ENCODE results near the gene SHB. TPM values are rescaled to one million over a fixed set of nuclear protein-coding genes. Genes with fewer than 3 reads are reported as not detected.

SHB gene
- total and polyA plus RNA-seq, 2 donors (not counting 1 experiment from before 2014, with no cell fraction given): 9.9 to 13.9 TPM

- Histone ChIP-seq H3K36me3 (ENCODE audit: control insufficient read depth, insufficient read depth, low read length) (no peaks in the 10 kb centered on the region), H3K27ac (ENCODE audit: insufficient read depth, low read length) (no peak overlapping the region), H2AFZ (ENCODE audit: low read length) (no peak overlapping the region), H3K4me3 (replicated peaks in 1 of 4; ENCODE audit: control extremely low read depth in 1 of 4, insufficient read depth in 1 of 4, low read depth in 3 of 4, low read length in 4 of 4) (no peak overlapping the region), H3K27me3 (ENCODE audit: control insufficient read depth, insufficient read depth, low read length) (no peaks in the 10 kb centered on the region), H3K4me1 (ENCODE audit: control insufficient read depth, extremely low read depth, insufficient read depth, low read length) (no peaks in the 10 kb centered on the region), H3K9ac (ENCODE audit: insufficient read depth, low read length) (no peak overlapping the region), H3K4me2 (ENCODE audit: extremely low read depth, insufficient read depth, low read length) (no peak overlapping the region), H4K20me1 (ENCODE audit: control insufficient read depth, extremely low read depth, insufficient read depth, low read length) (no peaks in the 10 kb centered on the region), H3K9me3 (ENCODE audit: control insufficient read depth, insufficient read depth, low read depth, low read length) (no peaks in the 10 kb centered on the region), H3K79me2 (ENCODE audit: control insufficient read depth, insufficient read depth, low read length) (no peaks in the 10 kb centered on the region)
- TF ChIP-seq EZH2 (IDR thresholded peaks at IDR 0.05; ENCODE audit: low read length, missing control alignments) (no peak), CTCF (conservative IDR thresholded peaks at IDR 0.05 in 1 of 2, IDR thresholded peaks at IDR 0.05 in 1 of 2; ENCODE audit: low read depth in 1 of 2, low read length in 2 of 2) (no peak)
- no peak for DNase-seq (ENCODE audit: low read depth in 2 of 2)
Measured at GRCh38 chr9:38101423-38101822, 32.4 kb upstream of the SHB start.

GRCh38 chr9:38096238-38096805, 27.3 kb upstream of the SHB start:
- TF ChIP-seq EZH2 (IDR thresholded peaks at IDR 0.05; ENCODE audit: low read length, missing control alignments) (no peak), CTCF (conservative IDR thresholded peaks at IDR 0.05 in 1 of 2, IDR thresholded peaks at IDR 0.05 in 1 of 2; ENCODE audit: low read depth in 1 of 2, low read length in 2 of 2) (no peak)
- no peaks in the 10 kb centered on the region for H3K9me3 ChIP-seq (ENCODE audit: control insufficient read depth, insufficient read depth, low read depth, low read length)
- H3K27me3 ChIP-seq (ENCODE audit: control insufficient read depth, insufficient read depth, low read length): no peaks in the 10 kb centered on the region
- H3K4me2 ChIP-seq (ENCODE audit: extremely low read depth, insufficient read depth, low read length): no peak overlapping the region
- no peaks in the 10 kb centered on the region for H3K36me3 ChIP-seq (ENCODE audit: control insufficient read depth, insufficient read depth, low read length)
- H3K9ac ChIP-seq (ENCODE audit: insufficient read depth, low read length): no peak overlapping the region
- H3K79me2 ChIP-seq (ENCODE audit: control insufficient read depth, insufficient read depth, low read length): no peaks in the 10 kb centered on the region
- H3K4me3 ChIP-seq (replicated peaks in 1 of 4; ENCODE audit: control extremely low read depth in 1 of 4, insufficient read depth in 1 of 4, low read depth in 3 of 4, low read length in 4 of 4): no peak overlapping the region
- DNase-seq (ENCODE audit: low read depth in 2 of 2): no peak
- H3K4me1 ChIP-seq (ENCODE audit: control insufficient read depth, extremely low read depth, insufficient read depth, low read length): no peaks in the 10 kb centered on the region
- no peak overlapping the region for H3K27ac ChIP-seq (ENCODE audit: insufficient read depth, low read length)
- no peak overlapping the region for H2AFZ ChIP-seq (ENCODE audit: low read length)
- no peaks in the 10 kb centered on the region for H4K20me1 ChIP-seq (ENCODE audit: control insufficient read depth, extremely low read depth, insufficient read depth, low read length)

- H3K4me1 ChIP-seq (ENCODE audit: control insufficient read depth, extremely low read depth, insufficient read depth, low read length): no peaks in the 10 kb centered on the region
- no peaks in the 10 kb centered on the region for H4K20me1 ChIP-seq (ENCODE audit: control insufficient read depth, extremely low read depth, insufficient read depth, low read length)
- no peak overlapping the region for H3K4me3 ChIP-seq (replicated peaks in 1 of 4; ENCODE audit: control extremely low read depth in 1 of 4, insufficient read depth in 1 of 4, low read depth in 3 of 4, low read length in 4 of 4)
- H3K9me3 ChIP-seq (ENCODE audit: control insufficient read depth, insufficient read depth, low read depth, low read length): no peaks in the 10 kb centered on the region
- H3K27me3 ChIP-seq (ENCODE audit: control insufficient read depth, insufficient read depth, low read length): no peaks in the 10 kb centered on the region
- no peak for DNase-seq (ENCODE audit: low read depth in 2 of 2)
- no peak overlapping the region for H3K4me2 ChIP-seq (ENCODE audit: extremely low read depth, insufficient read depth, low read length)
- H2AFZ ChIP-seq (ENCODE audit: low read length): no peak overlapping the region
- no peaks in the 10 kb centered on the region for H3K79me2 ChIP-seq (ENCODE audit: control insufficient read depth, insufficient read depth, low read length)
- no peaks in the 10 kb centered on the region for H3K36me3 ChIP-seq (ENCODE audit: control insufficient read depth, insufficient read depth, low read length)
- no peak overlapping the region for H3K27ac ChIP-seq (ENCODE audit: insufficient read depth, low read length)
- H3K9ac ChIP-seq (ENCODE audit: insufficient read depth, low read length): no peak overlapping the region
- TF ChIP-seq EZH2 (IDR thresholded peaks at IDR 0.05; ENCODE audit: low read length, missing control alignments): no peak
- TF ChIP-seq CTCF (conservative IDR thresholded peaks at IDR 0.05 in 1 of 2, IDR thresholded peaks at IDR 0.05 in 1 of 2; ENCODE audit: low read depth in 1 of 2, low read length in 2 of 2): no peak
Measured at GRCh38 chr9:38094165-38094564, 25.1 kb upstream of the SHB start.
